ENCODE measurements around the gene SNX21. TPM values are rescaled to one million over a fixed set of nuclear protein-coding genes. Genes with fewer than 3 reads are reported as not detected.

Gene SNX21
- total RNA-seq, 1 experiment from 2014 or later: 11.9 TPM

- Histone ChIP-seq H4K20me1 (ENCODE audit: insufficient read depth) (no peaks in the 10 kb centered on the region), H3K36me3 (ENCODE audit: control insufficient read depth in 1 of 2, insufficient read depth in 2 of 2, low read length in 2 of 2) (no peaks in the 10 kb centered on the region), H3K4me2 (ENCODE audit: low read length) (no peak overlapping the region), H3K79me2 (ENCODE audit: insufficient read depth, low read length) (no peaks in the 10 kb centered on the region), H3K4me1 (ENCODE audit: control insufficient read depth in 1 of 2, insufficient read depth in 2 of 2, low read length in 2 of 2) (peaks cover 3 to 12% of the 10 kb centered on the region in 2 experiments), H3K9me3 (ENCODE audit: control insufficient read depth in 1 of 2, insufficient read depth in 1 of 2, low read depth in 1 of 2, low read length in 2 of 2) (no peaks in the 10 kb centered on the region), H3K4me3 (replicated peaks in 1 of 2; ENCODE audit: low read depth in 1 of 2, low read length in 2 of 2) (no peak overlapping the region), H2AFZ (ENCODE audit: low read depth, low read length, poor library complexity, severe bottlenecking) (no peak overlapping the region), H3K27me3 (ENCODE audit: insufficient read depth, low read length) (no peaks in the 10 kb centered on the region), H3K9ac (ENCODE audit: low read length) (no peak overlapping the region), H3K27ac (ENCODE audit: low read depth, low read length) (no peak overlapping the region), H3K9me2 (ENCODE audit: insufficient read depth) (no peaks in the 10 kb centered on the region)
- RAD21 ChIA-PET (ENCODE audit: low non-redundant PET in 1 of 2, low total read pairs in 2 of 2, uncharacterized antibody in 2 of 2, unreplicated experiment in 2 of 2): no interaction called here
- BruUV-seq (replicated peaks): no TSS peak
- TF ChIP-seq FOSL1 (IDR thresholded peaks at IDR 0.05; ENCODE audit: low read depth) (no peak), RAD21 (IDR thresholded peaks at IDR 0.05; ENCODE audit: low read depth) (no peak), EZH2 (IDR thresholded peaks at IDR 0.05) (no peak), TCF7L2 (IDR thresholded peaks at IDR 0.05; ENCODE audit: borderline replicate concordance, extremely low read depth, insufficient read depth, insufficient read length) (no peak), ZFX (IDR thresholded peaks at IDR 0.05) (no peak), ATF3 (IDR thresholded peaks at IDR 0.05) (no peak), JUND (IDR thresholded peaks at IDR 0.05) (no peak), CTCF (IDR thresholded peaks at IDR 0.05 in 2 of 3, conservative IDR thresholded peaks at IDR 0.05 in 1 of 3; ENCODE audit: borderline replicate concordance in 1 of 3, insufficient read depth in 1 of 3, low read depth in 2 of 3, low read length in 2 of 3) (no peak), ZNF274 (IDR thresholded peaks at IDR 0.05; ENCODE audit: low read depth, low read length) (no peak), POLR2A (IDR thresholded peaks at IDR 0.05; ENCODE audit: borderline replicate concordance, extremely low read depth, insufficient read depth, insufficient read length) (no peak), SIN3A (IDR thresholded peaks at IDR 0.05; ENCODE audit: low read depth) (no peak), CEBPB (IDR thresholded peaks at IDR 0.05; ENCODE audit: low read depth) (no peak), SP1 (IDR thresholded peaks at IDR 0.05; ENCODE audit: low read depth) (no peak), YY1 (IDR thresholded peaks at IDR 0.05; ENCODE audit: extremely low read depth, insufficient replicate concordance, low read depth, low read length) (no peak), MAX (IDR thresholded peaks at IDR 0.05) (no peak), REST (IDR thresholded peaks at IDR 0.05; ENCODE audit: low read depth) (no peak), ELF1 (IDR thresholded peaks at IDR 0.05; ENCODE audit: borderline replicate concordance, low read depth) (no peak), EZH2phosphoT487 (IDR thresholded peaks at IDR 0.05; ENCODE audit: borderline replicate concordance) (no peak), ZBTB33 (IDR thresholded peaks at IDR 0.05; ENCODE audit: extremely low read depth, insufficient replicate concordance, low read length) (no peak), POLR2AphosphoS5 (IDR thresholded peaks at IDR 0.05; ENCODE audit: low read depth, low read length) (no peak)
- ATAC-seq (no peak), DNase-seq (ENCODE audit: low read depth, low spot score) (no peak)
- CTCF ChIA-PET: no interaction called here
- POLR2A ChIA-PET: no interaction called here
- intact Hi-C loops (cut with micrococcal nuclease): no loop called here
These were observed 32.9 kb downstream of the SNX21 start for GRCh38 chr20:45866454-45866853.
